ENCODE data around the gene RERE. TPM values are rescaled to one million over a fixed set of nuclear protein-coding genes. Genes with fewer than 3 reads are reported as not detected.

The RERE gene
- total and polyA plus RNA-seq, 2 experiments from 2014 or later = 148 to 170 TPM

GRCh38 chr1:8649875-8650274 is 167.6 kb downstream of the RERE start:
- Histone ChIP-seq H3K27me3 (ENCODE audit: insufficient read depth) (no peaks in the 10 kb centered on the region), H3K4me1 (ENCODE audit: insufficient read depth) (peaks cover 20% of the 10 kb centered on the region), H4K20me1 (replicated peaks; ENCODE audit: insufficient read depth) (peaks cover 68% of the 10 kb centered on the region), H3K4me3 (no peak overlapping the region), H3K79me2 (replicated peaks; ENCODE audit: insufficient read depth) (peaks cover 100% of the 10 kb centered on the region), H3K27ac (ENCODE audit: low read depth) (no peak overlapping the region), H3K4me2 (no peak overlapping the region), H2AFZ (no peak overlapping the region), H3F3A (replicated peaks; ENCODE audit: low read depth) (no peaks in the 10 kb centered on the region), H3K36me3 (ENCODE audit: insufficient read depth) (no peaks in the 10 kb centered on the region; the same call in 1 of the 2 replicates), H3K9me2 (ENCODE audit: insufficient read depth) (no peaks in the 10 kb centered on the region)
- DNase-seq (ENCODE audit: low spot score) (no peak), ATAC-seq (no peak)
- no peak overlapping the region for H3K27ac Mint-ChIP-seq
- peaks cover 19% of the 10 kb centered on the region for H3K27me3 Mint-ChIP-seq (ENCODE audit: insufficient read depth, low read depth, poor library complexity)
- no peaks in the 10 kb centered on the region for H3K9me3 Mint-ChIP-seq
- peaks cover 41% of the 10 kb centered on the region for H3K4me1 Mint-ChIP-seq
- peaks cover 30% of the 10 kb centered on the region for H3K36me3 Mint-ChIP-seq (ENCODE audit: low read depth)
- H3K4me3 Mint-ChIP-seq = no peak overlapping the region
- no peak for TF ChIP-seq POLR2AphosphoS5 (IDR thresholded peaks at IDR 0.05; ENCODE audit: low read depth)
- TF ChIP-seq ETS1 (IDR thresholded peaks at IDR 0.05) = no peak
- no peak for TF ChIP-seq ZNF462 (CRISPR knock-in tag; IDR thresholded peaks at IDR 0.05)
- no peak for TF ChIP-seq CTCF (conservative IDR thresholded peaks at IDR 0.05; ENCODE audit: low read depth in 2 of 2)
- no peak for TF ChIP-seq ZNF114 (CRISPR knock-in tag; IDR thresholded peaks at IDR 0.05)
- TF ChIP-seq JUNB (IDR thresholded peaks at IDR 0.05; ENCODE audit: unreplicated experiment) = no peak
- no peak for TF ChIP-seq EZH2phosphoT487 (IDR thresholded peaks at IDR 0.05; ENCODE audit: unreplicated experiment)
- no peak for TF ChIP-seq EZH2 (IDR thresholded peaks at IDR 0.05; ENCODE audit: low read depth, unreplicated experiment)
- TF ChIP-seq NANOG (IDR thresholded peaks at IDR 0.05; ENCODE audit: borderline replicate concordance) = no peak
- TF ChIP-seq CREB1 (CRISPR knock-in tag; IDR thresholded peaks at IDR 0.05; ENCODE audit: low read depth) = no peak
- no peak for TF ChIP-seq STAT1 (IDR thresholded peaks at IDR 0.05; ENCODE audit: unreplicated experiment)
- no peak for TF ChIP-seq ZNF331 (CRISPR knock-in tag; IDR thresholded peaks at IDR 0.05; ENCODE audit: low read depth)
- TF ChIP-seq REST (IDR thresholded peaks at IDR 0.05; ENCODE audit: unreplicated experiment) = no peak
